ENCODE data around the gene DDIT3. TPM values are rescaled to one million over a fixed set of nuclear protein-coding genes. Genes with fewer than 3 reads are reported as not detected.
A peak's percentile ranks its signal among the peaks of the same experiment; 100 is the strongest.
"Not testable (repeated sequence)": the region's sequence is repeated elsewhere in the genome, so short reads cannot be mapped to it uniquely, and the experiment has no call there.

The DDIT3 gene
- polyA plus RNA-seq, 3 donors: 9.3 to 163 (median 9.4) TPM

- Mint-ChIP-seq H3K4me1 (peaks cover 19% of the 10 kb centered on the region), H3K9me3 (peaks cover 0 to 1% (median 0%) of the 10 kb centered on the region in 7 donors), H3K27me3 (ENCODE audit: low read depth in 3 of 3) (peaks cover 0 to 1% (median 0%) of the 10 kb centered on the region in 3 donors), H3K27ac (peak overlapping the region in 3 of 7 donors; percentile 28 to 60 (median 46)), H3K4me3 (no peak overlapping the region), H3K36me3 (peaks cover 79 to 86% of the 10 kb centered on the region in 2 donors)
- H3K4me2 ChIP-seq (replicated peaks; ENCODE audit: extremely low read depth, low read length, poor library complexity, severe bottlenecking): no peak overlapping the region
- peaks cover 19 to 20% of the 10 kb centered on the region in 2 donors for H3K4me1 ChIP-seq (ENCODE audit: control insufficient read depth in 1 of 2, insufficient read depth in 2 of 2, low read length in 2 of 2)
- no peak overlapping the region for H3K9ac ChIP-seq (ENCODE audit: insufficient read depth, low read length, poor library complexity, severe bottlenecking)
- H3K27me3 ChIP-seq (ENCODE audit: control insufficient read depth in 2 of 2, insufficient read depth in 2 of 2, low read length in 2 of 2): no peaks in the 10 kb centered on the region
- no peaks in the 10 kb centered on the region for H3K9me3 ChIP-seq (replicated peaks in 1 of 2; ENCODE audit: control insufficient read depth in 1 of 2, insufficient read depth in 1 of 2, low read length in 2 of 2)
- no peak overlapping the region for H2AFZ ChIP-seq (ENCODE audit: insufficient read depth, low read depth, low read length, poor library complexity, severe bottlenecking)
- WGBS (ENCODE audit: insufficient coverage): 91% methylated on average over 4 of the region's 9 CpGs
- no peak overlapping the region for H3K4me3 ChIP-seq (replicated peaks in 1 of 3; ENCODE audit: low read depth in 2 of 3, low read length in 3 of 3)
- TF ChIP-seq CTCF (IDR thresholded peaks at IDR 0.05): no peak
- no peak for DNase-seq
- peaks cover 35% of the 10 kb centered on the region for H3K79me2 ChIP-seq (ENCODE audit: insufficient read depth, low read length)
- peaks cover 68 to 83% of the 10 kb centered on the region in 2 donors for H3K36me3 ChIP-seq (replicated peaks in 1 of 2; ENCODE audit: control insufficient read depth in 1 of 2, insufficient read depth in 2 of 2, low read length in 2 of 2)
- intact Hi-C loops (cut with micrococcal nuclease): no loop called here
- H4K20me1 ChIP-seq (ENCODE audit: insufficient read depth, low read length): peaks cover 54% of the 10 kb centered on the region
- H3K27ac ChIP-seq (ENCODE audit: low read depth in 1 of 2, low read length in 2 of 2): peak overlapping the region in 1 of 2 donors; percentile 56
These were observed 5.5 kb downstream of the DDIT3 start for GRCh38 chr12:57514720-57515407.

GRCh38 chr12:57514246-57514645 is 6.1 kb downstream of the DDIT3 start:
- H3K9me3 ChIP-seq (replicated peaks in 1 of 2; ENCODE audit: control insufficient read depth in 1 of 2, insufficient read depth in 1 of 2, low read length in 2 of 2); H2AFZ ChIP-seq (ENCODE audit: insufficient read depth, low read depth, low read length, poor library complexity, severe bottlenecking); H3K4me3 ChIP-seq (replicated peaks in 1 of 3; ENCODE audit: low read depth in 2 of 3, low read length in 3 of 3); H3K9ac ChIP-seq (ENCODE audit: insufficient read depth, low read length, poor library complexity, severe bottlenecking); H3K9me3 Mint-ChIP-seq; H3K4me3 Mint-ChIP-seq; H3K4me2 ChIP-seq (replicated peaks; ENCODE audit: extremely low read depth, low read length, poor library complexity, severe bottlenecking); DNase-seq; H3K27me3 ChIP-seq (ENCODE audit: control insufficient read depth in 2 of 2, insufficient read depth in 2 of 2, low read length in 2 of 2); H3K27ac ChIP-seq (ENCODE audit: low read depth in 1 of 2, low read length in 2 of 2); intact Hi-C loops (cut with micrococcal nuclease); H3K27me3 Mint-ChIP-seq (ENCODE audit: low read depth in 3 of 3): not testable (repeated sequence)
- H3K36me3 Mint-ChIP-seq: peaks cover 81 to 90% of the 10 kb centered on the region in 2 donors
- peaks cover 29% of the 10 kb centered on the region for H3K79me2 ChIP-seq (ENCODE audit: insufficient read depth, low read length)
- H3K36me3 ChIP-seq (replicated peaks in 1 of 2; ENCODE audit: control insufficient read depth in 1 of 2, insufficient read depth in 2 of 2, low read length in 2 of 2): peaks cover 72 to 90% of the 10 kb centered on the region in 2 donors
- H3K4me1 ChIP-seq (ENCODE audit: control insufficient read depth in 1 of 2, insufficient read depth in 2 of 2, low read length in 2 of 2): peaks cover 14% of the 10 kb centered on the region in 2 donors
- peaks cover 17% of the 10 kb centered on the region for H3K4me1 Mint-ChIP-seq
- H3K27ac Mint-ChIP-seq: peak overlapping the region in 2 of 7 donors; percentile 37 to 46
- peaks cover 48% of the 10 kb centered on the region for H4K20me1 ChIP-seq (ENCODE audit: insufficient read depth, low read length)
- WGBS (ENCODE audit: insufficient coverage): 94% methylated on average over 4 of the region's 9 CpGs

GRCh38 chr12:57513677-57514076 is 6.6 kb downstream of the DDIT3 start:
- Histone ChIP-seq H3K36me3 (replicated peaks in 1 of 2; ENCODE audit: control insufficient read depth in 1 of 2, insufficient read depth in 2 of 2, low read length in 2 of 2) (peaks cover 78 to 95% of the 10 kb centered on the region in 2 donors), H3K79me2 (ENCODE audit: insufficient read depth, low read length) (peaks cover 23% of the 10 kb centered on the region), H4K20me1 (ENCODE audit: insufficient read depth, low read length) (peaks cover 42% of the 10 kb centered on the region)
- H3K27me3 ChIP-seq (ENCODE audit: control insufficient read depth in 2 of 2, insufficient read depth in 2 of 2, low read length in 2 of 2); H3K27me3 Mint-ChIP-seq (ENCODE audit: low read depth in 3 of 3); H3K9me3 Mint-ChIP-seq; DNase-seq; H3K4me1 ChIP-seq (ENCODE audit: control insufficient read depth in 1 of 2, insufficient read depth in 2 of 2, low read length in 2 of 2); H3K27ac ChIP-seq (ENCODE audit: low read depth in 1 of 2, low read length in 2 of 2); H3K4me3 Mint-ChIP-seq; H3K9ac ChIP-seq (ENCODE audit: insufficient read depth, low read length, poor library complexity, severe bottlenecking); H3K4me3 ChIP-seq (replicated peaks in 1 of 3; ENCODE audit: low read depth in 2 of 3, low read length in 3 of 3); intact Hi-C loops (cut with micrococcal nuclease); H3K4me2 ChIP-seq (replicated peaks; ENCODE audit: extremely low read depth, low read length, poor library complexity, severe bottlenecking); H2AFZ ChIP-seq (ENCODE audit: insufficient read depth, low read depth, low read length, poor library complexity, severe bottlenecking); H3K9me3 ChIP-seq (replicated peaks in 1 of 2; ENCODE audit: control insufficient read depth in 1 of 2, insufficient read depth in 1 of 2, low read length in 2 of 2): not testable (repeated sequence)
- peaks cover 81 to 90% of the 10 kb centered on the region in 2 donors for H3K36me3 Mint-ChIP-seq
- peaks cover 11% of the 10 kb centered on the region for H3K4me1 Mint-ChIP-seq
- WGBS (ENCODE audit: insufficient coverage): 100% methylated on average over 1 of the region's 6 CpGs
- peak overlapping the region in 1 of 7 donors; percentile 73 for H3K27ac Mint-ChIP-seq
